Activated T-helper 2 cell treated with anti-CD3 and anti-CD28 coated beads, Interferon-gamma antibody, Interleukin-2, Interleukin-4, amounts not matched to agents 10 μg/mL and 5 μg/mL and 100 μg/mL, durations not matched to agents 14 hours and 24 hours and 36 hours (primary cell): ENCODE results near the gene CEACAM20. TPM values are rescaled to one million over a fixed set of nuclear protein-coding genes. Genes with fewer than 3 reads are reported as not detected.

Source experiments
- DNase-seq: peaks from one replicate; pipeline ENCODE4 v3.0.0; 2021; ENCODE audit warnings: low spot score
- H3K27ac Mint-ChIP-seq: one replicate; pipeline ENCODE4 v1.8.0; 2021; ENCODE audit warnings: mixed read lengths
- H3K27me3 Mint-ChIP-seq: one replicate; pipeline ENCODE4 v1.8.0; 2021; ENCODE audit warnings: low read depth, mixed read lengths
- H3K36me3 Mint-ChIP-seq: one replicate; pipeline ENCODE4 v1.8.0; 2021; ENCODE audit warnings: low read depth, mixed read lengths
- H3K4me1 Mint-ChIP-seq: one replicate; pipeline ENCODE4 v1.8.0; 2021; ENCODE audit warnings: low read depth, mixed read lengths
- H3K4me3 Mint-ChIP-seq: one replicate; pipeline ENCODE4 v1.8.0; 2021; ENCODE audit warnings: low read depth, mild to moderate bottlenecking, moderate library complexity, mixed read lengths
- H3K9me3 Mint-ChIP-seq: one replicate; pipeline ENCODE4 v1.8.0; 2021; ENCODE audit warnings: mixed read lengths
- intact Hi-C: fragments of 100-400 bp; cut with micrococcal nuclease; formaldehyde crosslinking; loops from one replicate; pipeline ENCODE4 v1.15.1; 2023
- total RNA-seq: library from RNA; stranded (reverse); gene quantifications from 2 replicates; pipeline ENCODE4 v1.2.3, GENCODE V29; 2022

CEACAM20 gene
- not detected in 2 replicates for total RNA-seq

GRCh38 chr19:44529536-44529935 is at the start of gene CEACAM20:
Gene CEACAM20, minus strand, starts transcription at chr19:44529675. Its CDS starts 166 bp downstream, at chr19:44529509.
- intact Hi-C loops = no loop called here
- no peaks in the 10 kb centered on the region for H3K4me1 Mint-ChIP-seq
- H3K36me3 Mint-ChIP-seq = no peaks in the 10 kb centered on the region
- H3K4me3 Mint-ChIP-seq = no peak within 1 kb of the TSS
- no peak for DNase-seq
- no peaks in the 10 kb centered on the region for H3K27me3 Mint-ChIP-seq
- peaks cover 47% of the 10 kb centered on the region for H3K9me3 Mint-ChIP-seq
- H3K27ac Mint-ChIP-seq = no peak within 1 kb of the TSS

- no peak for DNase-seq
- no peaks in the 10 kb centered on the region for H3K36me3 Mint-ChIP-seq
- intact Hi-C loops = no loop called here
- H3K4me1 Mint-ChIP-seq = no peaks in the 10 kb centered on the region
- no peak overlapping the region for H3K4me3 Mint-ChIP-seq
- H3K9me3 Mint-ChIP-seq = peaks cover 8% of the 10 kb centered on the region
- H3K27me3 Mint-ChIP-seq = no peaks in the 10 kb centered on the region
- no peak overlapping the region for H3K27ac Mint-ChIP-seq
Observed at GRCh38 chr19:44577566-44577874, 48.0 kb upstream of the CEACAM20 start.

DNA sequence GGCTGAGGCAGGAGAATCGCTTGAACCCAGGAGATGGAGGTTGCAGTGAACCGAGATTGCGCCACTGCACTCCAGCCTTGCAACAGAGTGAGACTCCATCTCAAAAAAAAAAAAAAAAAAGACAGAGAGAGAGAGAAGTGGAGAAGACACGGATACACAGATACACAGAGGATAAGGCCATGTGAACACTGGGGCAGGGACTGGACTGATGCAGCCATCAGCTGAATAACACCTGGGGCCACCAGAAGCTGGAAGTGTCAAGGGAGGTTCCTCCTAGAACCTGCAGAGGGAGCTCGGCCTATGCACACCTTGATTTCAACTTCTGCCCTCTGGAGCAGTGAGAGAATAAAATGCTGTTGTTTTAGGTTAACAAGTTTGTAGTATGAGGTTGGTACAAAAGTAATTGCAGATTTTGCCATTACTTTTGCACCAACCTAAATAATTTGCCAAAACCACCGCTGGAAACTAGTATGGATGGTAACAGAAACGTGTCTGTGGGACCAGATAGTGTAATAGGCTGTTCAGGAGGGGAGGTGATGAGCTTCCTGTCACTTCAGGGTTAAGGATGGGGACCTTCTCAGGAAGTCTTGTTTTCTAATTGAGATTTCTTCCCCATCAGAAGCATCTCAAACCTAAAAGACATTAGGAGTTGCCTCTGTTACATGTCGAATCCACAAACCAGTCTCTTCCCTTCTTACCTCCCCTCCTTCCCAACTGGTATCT is 47.5 kb upstream of the CEACAM20 start:
- H3K4me3 Mint-ChIP-seq = no peak overlapping the region
- H3K27me3 Mint-ChIP-seq = no peaks in the 10 kb centered on the region
- no peaks in the 10 kb centered on the region for H3K4me1 Mint-ChIP-seq
- intact Hi-C loops = no loop called here
- peaks cover 8% of the 10 kb centered on the region for H3K9me3 Mint-ChIP-seq
- H3K27ac Mint-ChIP-seq = no peak overlapping the region
- H3K36me3 Mint-ChIP-seq = no peaks in the 10 kb centered on the region
- no peak for DNase-seq

GRCh38 chr19:44575116-44575700 is 45.7 kb upstream of the CEACAM20 start:
- H3K9me3 Mint-ChIP-seq = peaks cover 3% of the 10 kb centered on the region
- DNase-seq = no peak

GRCh38 chr19:44574186-44574950 is 44.9 kb upstream of the CEACAM20 start:
- intact Hi-C loops = no loop called here
- Mint-ChIP-seq H3K27me3 (no peaks in the 10 kb centered on the region), H3K4me1 (no peaks in the 10 kb centered on the region), H3K9me3 (no peaks in the 10 kb centered on the region), H3K27ac (no peak overlapping the region), H3K4me3 (no peak overlapping the region), H3K36me3 (no peaks in the 10 kb centered on the region)
- DNase-seq = no peak

More at GRCh38 chr19:44575116-44575700, 45.7 kb upstream of the CEACAM20 start:
- Mint-ChIP-seq H3K36me3 (no peaks in the 10 kb centered on the region), H3K4me3 (no peak overlapping the region), H3K27me3 (no peaks in the 10 kb centered on the region), H3K27ac (no peak overlapping the region), H3K4me1 (no peaks in the 10 kb centered on the region)
- intact Hi-C loops = no loop called here

GRCh38 chr19:44573627-44574026 is 44.2 kb upstream of the CEACAM20 start:
- no peaks in the 10 kb centered on the region for H3K27me3 Mint-ChIP-seq
- H3K4me1 Mint-ChIP-seq = no peaks in the 10 kb centered on the region
- H3K9me3 Mint-ChIP-seq = no peaks in the 10 kb centered on the region
- H3K4me3 Mint-ChIP-seq = no peak overlapping the region
- H3K27ac Mint-ChIP-seq = no peak overlapping the region
- no peak for DNase-seq
- H3K36me3 Mint-ChIP-seq = no peaks in the 10 kb centered on the region
- intact Hi-C loops = no loop called here

GRCh38 chr19:44573183-44573582 is 43.7 kb upstream of the CEACAM20 start:
- Mint-ChIP-seq H3K9me3 (no peaks in the 10 kb centered on the region), H3K4me1 (no peaks in the 10 kb centered on the region), H3K27ac (no peak overlapping the region), H3K27me3 (no peaks in the 10 kb centered on the region), H3K36me3 (no peaks in the 10 kb centered on the region), H3K4me3 (no peak overlapping the region)
- no peak for DNase-seq
- intact Hi-C loops = no loop called here

GRCh38 chr19:44572581-44572900 is 43.1 kb upstream of the CEACAM20 start:
- H3K9me3 Mint-ChIP-seq = no peaks in the 10 kb centered on the region
- no peaks in the 10 kb centered on the region for H3K36me3 Mint-ChIP-seq
- no peak for DNase-seq
- H3K4me3 Mint-ChIP-seq = no peak overlapping the region
- H3K4me1 Mint-ChIP-seq = no peaks in the 10 kb centered on the region
- H3K27ac Mint-ChIP-seq = no peak overlapping the region
- intact Hi-C loops = no loop called here
- no peaks in the 10 kb centered on the region for H3K27me3 Mint-ChIP-seq

DNA sequence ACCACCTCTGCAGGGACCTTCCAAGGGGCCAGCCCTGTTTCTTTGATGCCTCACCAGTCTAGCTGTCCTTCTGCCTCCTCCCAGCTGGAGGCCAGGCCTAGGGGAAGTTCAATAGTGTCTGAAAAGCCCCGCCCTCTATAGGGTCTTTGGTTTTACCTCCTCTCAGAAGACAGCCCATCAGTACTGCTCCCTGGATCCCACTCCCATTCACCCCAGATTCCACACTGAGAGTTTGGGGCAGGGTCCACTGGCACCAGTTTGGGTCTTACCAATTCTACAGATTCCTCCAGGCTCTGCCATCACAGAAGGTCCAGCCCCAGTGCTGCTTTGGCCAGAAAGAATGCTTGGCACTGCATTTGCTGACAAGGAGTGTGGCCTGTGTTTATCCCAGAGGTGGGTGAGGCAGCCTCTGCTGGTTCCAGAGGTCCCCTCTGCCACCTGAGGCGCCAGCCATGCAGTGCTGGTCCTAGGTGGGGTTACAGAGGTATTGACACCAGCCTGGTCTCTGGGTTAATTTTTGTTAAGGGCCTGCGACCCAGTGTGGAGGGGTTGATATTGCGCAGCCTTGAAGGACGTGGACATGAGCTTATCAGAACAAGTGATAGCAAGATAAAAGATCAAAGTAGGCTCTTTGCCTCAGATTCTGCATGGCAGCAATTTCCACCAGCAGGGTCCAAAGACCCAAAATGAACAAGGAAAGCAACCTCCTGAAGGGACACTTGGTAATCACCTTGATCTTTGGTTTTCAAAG is 42.5 kb upstream of the CEACAM20 start:
- Mint-ChIP-seq H3K9me3 (no peaks in the 10 kb centered on the region), H3K36me3 (no peaks in the 10 kb centered on the region), H3K27ac (no peak overlapping the region), H3K27me3 (no peaks in the 10 kb centered on the region), H3K4me3 (no peak overlapping the region), H3K4me1 (no peaks in the 10 kb centered on the region)
- intact Hi-C loops = loop anchor here (1.0 kb wide), 1 partner anchor 85 kb away; no protein-coding TSS in a partner anchor
- DNase-seq = no peak

DNA sequence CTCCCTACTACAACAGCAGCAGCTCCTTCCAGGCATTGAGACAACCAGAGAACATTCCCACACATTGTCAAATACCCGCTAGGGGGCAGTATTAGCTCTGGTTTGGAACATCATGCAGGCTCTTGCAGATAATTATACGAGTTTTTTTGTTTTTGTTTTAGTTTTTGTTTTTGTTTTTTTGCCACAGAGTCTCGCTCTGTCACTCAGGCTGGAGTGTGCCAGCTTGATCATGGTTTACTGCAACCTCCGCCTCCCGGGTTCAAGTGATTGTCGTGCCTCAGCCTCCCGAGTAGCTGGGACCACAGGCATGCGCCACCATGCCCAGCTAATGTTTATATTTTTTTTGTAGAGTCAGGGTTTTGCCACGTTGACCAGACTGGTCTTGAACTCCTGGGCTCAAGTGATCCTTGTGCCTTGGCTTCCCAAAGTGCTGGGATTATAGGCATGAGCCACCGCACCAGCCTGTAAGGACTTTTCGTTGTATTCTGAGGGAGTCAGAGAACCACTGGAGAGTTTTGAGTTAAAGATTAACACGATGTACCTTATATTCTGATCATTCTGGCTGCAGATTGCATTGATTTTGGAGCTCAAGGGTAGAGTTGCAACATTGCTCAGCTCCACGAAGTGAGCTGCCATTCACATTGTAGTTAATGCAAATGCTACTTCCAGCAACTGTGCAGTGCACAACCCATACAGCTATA is 41.7 kb upstream of the CEACAM20 start:
- H3K27me3 Mint-ChIP-seq = no peaks in the 10 kb centered on the region
- peak; percentile 28 for DNase-seq
- H3K9me3 Mint-ChIP-seq = no peaks in the 10 kb centered on the region
- intact Hi-C loops = loop anchor here (1.0 kb wide), 1 partner anchor 86 kb away; no protein-coding TSS in a partner anchor
- no peak overlapping the region for H3K27ac Mint-ChIP-seq
- no peak overlapping the region for H3K4me3 Mint-ChIP-seq
- no peaks in the 10 kb centered on the region for H3K4me1 Mint-ChIP-seq
- H3K36me3 Mint-ChIP-seq = no peaks in the 10 kb centered on the region

GRCh38 chr19:44570603-44570983 is 41.1 kb upstream of the CEACAM20 start:
- Mint-ChIP-seq H3K27ac (no peak overlapping the region), H3K36me3 (no peaks in the 10 kb centered on the region), H3K9me3 (peaks cover 2% of the 10 kb centered on the region), H3K4me1 (no peaks in the 10 kb centered on the region), H3K27me3 (no peaks in the 10 kb centered on the region), H3K4me3 (no peak overlapping the region)
- no peak for DNase-seq
- intact Hi-C loops = no loop called here

GRCh38 chr19:44567745-44568144 is 38.3 kb upstream of the CEACAM20 start:
- Mint-ChIP-seq H3K4me1 (no peaks in the 10 kb centered on the region), H3K36me3 (no peaks in the 10 kb centered on the region), H3K27me3 (no peaks in the 10 kb centered on the region), H3K27ac (no peak overlapping the region), H3K9me3 (peaks cover 4% of the 10 kb centered on the region), H3K4me3 (no peak overlapping the region)
- DNase-seq = no peak
- intact Hi-C loops = no loop called here
